Cardiac muscle cell (in vitro differentiated cells and primary cell): ENCODE data around the gene ELAPOR1. TPM values are rescaled to one million over a fixed set of nuclear protein-coding genes. Genes with fewer than 3 reads are reported as not detected.

ENCODE experiments used
- DNase-seq, 2 donors: peaks; one replicate each; pipeline versions ENCODE4 v3.0.0 to v3.0.0-alpha.2; 2010 to 2017; ENCODE audit warnings: low read depth in 1 of 2, low spot score in 1 of 2
- H3K27ac ChIP-seq: fragments of 200-600 bp; sonication (generic); 2 replicates; pipeline ENCODE4 v1.5.1; 2016
- H3K27me3 ChIP-seq: fragments of 200-600 bp; sonication (generic); 2 replicates; pipeline ENCODE4 v1.6.0; 2016; ENCODE audit warnings: control low read depth
- H3K36me3 ChIP-seq: fragments of 200-600 bp; sonication (generic); 2 replicates; pipeline ENCODE4 v1.5.1; 2016; ENCODE audit warnings: control low read depth
- H3K4me1 ChIP-seq: fragments of 200-600 bp; sonication (generic); 2 replicates; pipeline ENCODE4 v1.8.1; 2017; ENCODE audit warnings: low read depth, mild to moderate bottlenecking, mixed run types
- H3K4me3 ChIP-seq: fragments of 200-600 bp; sonication (generic); 2 replicates; pipeline ENCODE4 v1.5.1; 2016; ENCODE audit warnings: mild to moderate bottlenecking
- H3K9me3 ChIP-seq: fragments of 200-600 bp; sonication (generic); 2 replicates; pipeline ENCODE4 v1.5.1; 2017; ENCODE audit warnings: low read depth, mild to moderate bottlenecking, control low read depth
- polyA plus RNA-seq: library from polyadenylated mRNA; unstranded; fragments of >200 nt; fragmentation: Nextera tagmentation; extraction: Ambion mirVana; gene quantifications from 2 replicates; pipeline ENCODE4 v1.2.1, GENCODE V29; 2016
- total RNA-seq: library from RNA; depleted of rRNA; stranded (reverse); fragments of >200 nt; gene quantifications from 2 replicates; pipeline ENCODE4 v1.2.3, GENCODE V29; 2016
- TF ChIP-seq, protein P1 (sequence below): IDR thresholded peaks from 2 replicates; pipeline ENCODE4 v1.5.1; 2012; ENCODE audit warnings: low read depth, mild to moderate bottlenecking, low read length

The ELAPOR1 gene
- total and polyA plus RNA-seq, 2 experiments from 2014 or later: not detected

DNA sequence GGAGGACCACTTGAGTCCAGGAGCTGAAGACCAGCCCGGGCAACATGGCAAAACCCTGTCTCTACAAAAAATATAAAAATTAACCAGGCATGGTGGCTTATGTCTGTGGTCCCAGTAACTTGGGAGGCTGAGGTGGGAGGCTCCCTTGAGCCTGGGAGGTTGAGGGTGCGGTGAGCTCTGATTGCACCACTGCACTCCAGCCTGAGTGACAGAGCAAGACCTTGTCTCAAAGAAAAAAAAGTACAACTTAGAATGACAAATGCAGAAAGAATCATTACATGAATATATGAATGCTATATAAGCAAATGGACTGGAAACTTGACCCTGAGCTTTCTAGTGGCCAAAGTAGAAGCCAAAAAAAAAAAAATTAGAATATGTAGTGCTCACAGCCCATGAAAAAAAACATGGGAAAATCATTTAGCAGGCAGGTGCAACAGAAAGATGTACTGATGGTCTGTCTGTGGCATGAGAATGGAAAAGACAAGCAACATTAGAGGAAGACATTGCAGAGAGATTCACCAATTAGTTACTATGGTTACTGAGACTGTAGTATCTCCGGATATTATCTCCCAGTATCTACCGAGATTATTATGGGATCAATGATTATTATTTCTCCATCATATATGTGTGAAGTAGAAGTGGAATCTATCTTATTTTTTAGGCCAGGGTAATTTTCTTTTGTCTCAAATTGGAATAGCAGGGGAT, 19.2 kb downstream of the ELAPOR1 start:
- Histone ChIP-seq H3K4me3 (no peak overlapping the region), H3K36me3 (no peaks in the 10 kb centered on the region), H3K27me3 (no peaks in the 10 kb centered on the region), H3K4me1 (no peaks in the 10 kb centered on the region), H3K9me3 (no peaks in the 10 kb centered on the region), H3K27ac (no peak overlapping the region)
- TF ChIP-seq, protein P1, sequence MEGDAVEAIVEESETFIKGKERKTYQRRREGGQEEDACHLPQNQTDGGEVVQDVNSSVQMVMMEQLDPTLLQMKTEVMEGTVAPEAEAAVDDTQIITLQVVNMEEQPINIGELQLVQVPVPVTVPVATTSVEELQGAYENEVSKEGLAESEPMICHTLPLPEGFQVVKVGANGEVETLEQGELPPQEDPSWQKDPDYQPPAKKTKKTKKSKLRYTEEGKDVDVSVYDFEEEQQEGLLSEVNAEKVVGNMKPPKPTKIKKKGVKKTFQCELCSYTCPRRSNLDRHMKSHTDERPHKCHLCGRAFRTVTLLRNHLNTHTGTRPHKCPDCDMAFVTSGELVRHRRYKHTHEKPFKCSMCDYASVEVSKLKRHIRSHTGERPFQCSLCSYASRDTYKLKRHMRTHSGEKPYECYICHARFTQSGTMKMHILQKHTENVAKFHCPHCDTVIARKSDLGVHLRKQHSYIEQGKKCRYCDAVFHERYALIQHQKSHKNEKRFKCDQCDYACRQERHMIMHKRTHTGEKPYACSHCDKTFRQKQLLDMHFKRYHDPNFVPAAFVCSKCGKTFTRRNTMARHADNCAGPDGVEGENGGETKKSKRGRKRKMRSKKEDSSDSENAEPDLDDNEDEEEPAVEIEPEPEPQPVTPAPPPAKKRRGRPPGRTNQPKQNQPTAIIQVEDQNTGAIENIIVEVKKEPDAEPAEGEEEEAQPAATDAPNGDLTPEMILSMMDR: no peak
- DNase-seq: no peak

DNA sequence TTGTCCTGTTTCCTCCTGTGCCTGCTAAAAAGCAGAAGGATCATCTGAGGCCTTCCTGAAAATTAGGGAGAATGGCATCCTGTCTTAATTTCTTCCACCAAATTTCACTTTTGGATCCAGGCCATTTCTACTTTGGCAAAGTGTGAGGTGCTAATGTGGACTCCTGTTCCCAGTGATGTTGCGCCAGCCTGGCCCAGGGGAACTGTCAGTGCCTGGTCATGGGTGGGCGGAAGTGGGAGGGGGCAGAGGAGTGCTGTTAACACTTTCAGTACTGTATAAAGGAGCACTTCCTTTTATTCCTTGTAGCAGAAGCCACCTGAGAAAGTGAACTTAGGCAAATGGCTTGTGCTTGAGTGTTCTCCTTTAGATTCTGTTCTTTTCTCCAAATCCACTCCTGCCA, 19.9 kb downstream of the ELAPOR1 start:
- no peaks in the 10 kb centered on the region for H3K36me3 ChIP-seq
- no peaks in the 10 kb centered on the region for H3K9me3 ChIP-seq
- no peaks in the 10 kb centered on the region for H3K27me3 ChIP-seq
- no peak overlapping the region for H3K27ac ChIP-seq
- no peak overlapping the region for H3K4me3 ChIP-seq
- TF ChIP-seq, protein P1: no peak
- H3K4me1 ChIP-seq: no peaks in the 10 kb centered on the region
- peak in 1 of 2 donors; percentile 29 for DNase-seq

DNA sequence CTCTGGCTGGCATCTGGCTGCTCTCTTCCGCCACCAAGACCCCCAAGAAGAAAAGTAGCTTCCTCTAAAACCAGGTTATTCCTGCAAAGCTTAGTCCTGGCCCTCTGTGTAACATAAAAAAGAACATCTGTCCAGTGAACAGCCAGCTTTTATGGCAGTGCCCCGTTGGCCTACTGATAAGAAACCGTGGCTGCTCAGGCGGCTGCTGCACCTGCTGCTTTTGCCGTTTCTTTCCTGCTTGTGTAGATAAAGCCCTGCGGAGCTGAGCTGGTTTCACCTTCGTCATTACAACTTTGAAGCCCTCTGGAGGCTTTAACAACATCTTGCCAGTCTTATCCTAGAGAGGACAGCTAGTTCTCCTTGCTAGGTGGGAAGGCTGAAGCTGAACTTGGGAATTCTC, 20.5 kb downstream of the ELAPOR1 start:
- no peaks in the 10 kb centered on the region for H3K36me3 ChIP-seq
- no peak for DNase-seq
- no peak overlapping the region for H3K27ac ChIP-seq
- H3K9me3 ChIP-seq: no peaks in the 10 kb centered on the region
- H3K4me3 ChIP-seq: no peak overlapping the region
- H3K27me3 ChIP-seq: no peaks in the 10 kb centered on the region
- no peaks in the 10 kb centered on the region for H3K4me1 ChIP-seq
- TF ChIP-seq, protein P1: no peak

DNA sequence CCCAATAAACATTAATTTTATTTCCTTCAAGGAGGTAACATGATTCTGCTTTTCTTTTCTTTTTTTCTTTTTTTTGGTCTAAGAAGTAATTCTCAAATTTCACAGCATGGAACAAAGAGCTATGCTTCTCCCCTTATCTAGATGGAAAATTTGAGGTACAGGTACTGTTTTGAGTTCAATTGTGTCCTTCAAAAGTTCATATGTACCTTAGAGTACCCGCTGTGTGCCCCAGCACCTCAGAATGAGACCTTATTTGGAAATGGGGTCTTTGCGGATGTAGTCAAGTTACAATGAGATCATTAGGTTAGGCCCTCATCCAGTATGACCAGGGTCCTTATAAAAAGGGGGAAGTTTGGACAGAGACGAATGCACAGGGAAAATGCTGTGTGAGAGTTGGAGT, 22.0 kb downstream of the ELAPOR1 start:
- H3K9me3 ChIP-seq: no peaks in the 10 kb centered on the region
- no peak overlapping the region for H3K27ac ChIP-seq
- DNase-seq: no peak
- H3K4me1 ChIP-seq: no peaks in the 10 kb centered on the region
- H3K4me3 ChIP-seq: no peak overlapping the region
- no peaks in the 10 kb centered on the region for H3K27me3 ChIP-seq
- TF ChIP-seq, protein P1: no peak
- no peaks in the 10 kb centered on the region for H3K36me3 ChIP-seq

DNA sequence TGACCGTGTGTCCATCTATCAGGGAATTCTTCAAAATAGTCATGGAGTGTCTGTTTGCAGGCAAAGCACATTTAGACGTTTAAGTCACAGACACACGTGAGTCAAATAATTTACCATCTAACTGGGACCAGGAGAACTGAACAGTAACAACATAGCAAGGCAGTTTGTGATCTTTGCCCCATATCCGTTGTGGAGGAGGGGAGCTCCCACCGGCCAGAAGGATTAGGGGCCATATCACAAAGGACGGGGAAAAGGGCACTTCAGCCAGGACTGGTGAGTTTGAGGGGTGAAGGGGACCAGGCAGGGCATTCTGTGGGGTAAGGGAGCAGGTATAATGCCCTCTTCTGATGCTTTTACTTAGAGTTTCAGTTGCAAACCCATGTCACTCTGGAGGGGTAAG, 22.9 kb downstream of the ELAPOR1 start:
- H3K27ac ChIP-seq: no peak overlapping the region
- H3K36me3 ChIP-seq: no peaks in the 10 kb centered on the region
- no peak for DNase-seq
- no peak overlapping the region for H3K4me3 ChIP-seq
- TF ChIP-seq, protein P1: no peak
- H3K4me1 ChIP-seq: no peaks in the 10 kb centered on the region
- H3K9me3 ChIP-seq: no peaks in the 10 kb centered on the region
- no peaks in the 10 kb centered on the region for H3K27me3 ChIP-seq
